Panc1 (cell line): ENCODE measurements around the gene ENPP1.

Source experiments
- CTCF ChIP-seq: fragments of 450-650 bp; IDR thresholded peaks from 2 replicates; pipeline ENCODE4 v1.5.1; 2017; ENCODE audit warnings: mild to moderate bottlenecking
- SIN3A ChIP-seq: IDR thresholded peaks from 2 replicates; pipeline ENCODE4 v1.6.1; 2012; ENCODE audit warnings: low read depth, mild to moderate bottlenecking, low read length, moderate library complexity, borderline replicate concordance; ENCODE audit not compliant: insufficient read depth

- TF ChIP-seq CTCF: no peak
- TF ChIP-seq SIN3A: no peak
These were observed 77.4 kb downstream of the ENPP1 start for GRCh38 chr6:131885237-131885636.
